Stimulated activated CD4-positive, alpha-beta T cell treated with anti-CD3 and anti-CD28 coated beads, Interleukin-12 subunit alpha, Interleukin-12 subunit beta, amount 100 ng/mL, for 4 hours (primary cell): Measurements from ENCODE around the gene MYO5C.
A peak's percentile ranks its signal among the peaks of the same experiment; 100 is the strongest.

Source experiments
- DNase-seq: peaks from one replicate; pipeline ENCODE4 v3.0.0-alpha.2; 2020

Gene MYO5C

DNA sequence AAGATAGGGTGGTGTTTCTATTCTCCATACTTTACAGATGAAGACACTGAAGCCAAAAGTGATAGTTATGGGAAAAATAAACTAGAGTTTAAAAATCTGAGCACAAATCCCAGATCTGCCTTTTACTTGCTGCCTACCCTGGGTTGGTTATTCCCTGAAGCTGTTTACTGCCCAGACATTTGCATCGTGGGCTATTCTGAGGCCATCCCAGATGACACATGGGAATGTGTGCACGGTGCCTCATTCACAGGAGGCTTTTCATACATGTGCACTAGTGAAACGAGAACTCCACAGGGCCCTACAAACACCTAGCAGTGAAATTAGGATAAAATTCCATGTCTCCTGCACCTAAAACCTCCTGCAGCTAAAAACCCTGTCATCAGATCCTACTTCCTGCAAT, 17.5 kb downstream of the MYO5C start:
- DNase-seq, result no peak

DNA sequence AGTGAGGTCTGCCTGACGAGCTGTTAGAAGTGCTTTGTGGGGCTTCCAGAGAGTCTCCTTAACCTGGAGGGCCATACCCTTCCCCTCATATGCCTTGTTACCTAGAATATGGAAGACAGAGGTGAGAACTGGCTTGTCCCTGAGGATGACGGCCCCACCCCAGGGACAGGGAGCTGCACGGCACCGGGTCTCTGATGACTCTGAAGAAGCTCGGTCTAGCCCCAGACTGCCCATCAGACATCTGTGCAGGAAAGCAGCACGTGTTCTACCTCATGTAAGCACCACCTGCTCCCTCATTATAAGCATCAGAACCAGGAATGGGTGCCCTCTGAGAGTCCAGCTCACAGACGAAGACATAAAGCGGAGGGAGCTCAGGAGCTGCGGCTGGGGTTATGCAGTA, 18.0 kb downstream of the MYO5C start:
- DNase-seq, result no peak

DNA sequence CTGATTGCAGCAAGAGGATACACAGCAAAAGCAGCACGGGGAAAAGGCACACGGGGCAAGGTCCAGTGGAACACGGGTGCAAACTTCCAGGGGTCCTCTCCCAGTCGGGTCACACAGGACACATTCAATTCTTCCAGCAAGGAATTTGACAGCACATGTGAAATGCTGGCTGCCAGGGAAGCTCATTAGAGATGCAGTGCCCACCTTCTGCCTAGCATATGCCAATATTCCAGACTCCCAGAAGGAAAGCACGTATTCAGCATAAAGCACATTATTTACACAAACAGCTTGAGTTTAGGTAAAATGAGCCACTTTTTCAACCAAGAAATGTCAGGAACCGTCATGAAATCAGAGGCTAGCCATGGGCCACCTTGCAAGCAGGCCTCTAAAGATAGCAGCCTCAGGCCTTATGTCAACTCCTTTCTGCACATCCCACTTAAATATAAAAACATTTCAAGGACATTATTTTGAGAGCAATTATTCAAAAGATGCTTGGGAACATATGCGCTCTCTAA, 19.3 kb downstream of the MYO5C start:
- no peak for DNase-seq

DNA sequence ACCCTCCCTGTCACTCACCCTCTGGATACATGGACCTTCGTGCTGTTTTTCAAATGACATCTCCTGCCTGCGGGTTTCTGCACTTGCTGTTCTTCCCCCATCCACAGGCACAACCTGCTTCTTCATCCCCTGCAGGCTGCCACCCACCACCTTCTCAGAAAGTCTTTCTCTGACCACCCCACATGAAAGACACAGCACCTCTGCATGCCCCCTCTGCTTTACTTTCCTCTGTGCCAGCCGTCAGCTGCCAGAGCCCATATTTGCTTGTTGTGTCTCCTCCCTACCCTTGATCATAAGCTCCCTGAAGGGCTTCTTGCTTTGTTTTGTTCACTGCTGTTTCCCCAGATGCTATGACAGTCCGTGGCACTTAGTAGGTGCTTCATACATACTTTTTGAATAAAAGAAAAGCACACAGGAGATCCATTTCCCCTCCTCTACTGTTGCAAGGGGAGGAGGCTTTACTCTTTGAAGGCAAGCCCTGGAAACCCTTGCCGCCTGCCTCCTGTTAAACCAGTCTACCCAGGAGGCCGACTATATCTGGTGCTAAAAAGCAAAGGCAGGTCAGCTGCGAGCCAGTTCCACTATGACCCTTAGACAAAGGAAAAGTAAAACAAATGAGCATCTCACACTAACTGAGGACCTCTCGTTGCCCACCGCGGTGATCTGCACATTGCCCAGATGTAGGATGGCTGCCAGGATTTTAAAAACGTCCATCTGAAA, 31.9 kb downstream of the MYO5C start:
- DNase-seq, result no peak

DNA sequence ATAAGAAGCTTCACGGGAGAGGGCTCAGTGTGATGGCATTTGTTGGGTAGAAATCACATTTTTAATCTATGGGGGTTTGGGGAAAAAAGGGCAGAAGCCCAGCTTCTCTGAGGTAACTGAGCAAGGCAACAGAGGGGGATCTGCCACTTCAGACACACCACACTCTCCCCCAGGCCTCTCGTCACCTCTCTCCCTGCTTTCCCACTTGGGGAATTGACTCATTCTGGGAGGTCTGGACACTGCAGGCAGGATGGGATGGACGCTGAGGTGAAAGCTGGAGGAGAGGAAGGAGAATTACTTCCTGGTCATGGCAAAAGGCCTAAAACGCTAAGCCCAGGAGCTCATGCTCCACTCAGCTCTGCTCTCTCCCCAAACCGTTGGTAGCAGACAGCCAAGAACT, 33.2 kb downstream of the MYO5C start:
- DNase-seq, result no peak

DNA sequence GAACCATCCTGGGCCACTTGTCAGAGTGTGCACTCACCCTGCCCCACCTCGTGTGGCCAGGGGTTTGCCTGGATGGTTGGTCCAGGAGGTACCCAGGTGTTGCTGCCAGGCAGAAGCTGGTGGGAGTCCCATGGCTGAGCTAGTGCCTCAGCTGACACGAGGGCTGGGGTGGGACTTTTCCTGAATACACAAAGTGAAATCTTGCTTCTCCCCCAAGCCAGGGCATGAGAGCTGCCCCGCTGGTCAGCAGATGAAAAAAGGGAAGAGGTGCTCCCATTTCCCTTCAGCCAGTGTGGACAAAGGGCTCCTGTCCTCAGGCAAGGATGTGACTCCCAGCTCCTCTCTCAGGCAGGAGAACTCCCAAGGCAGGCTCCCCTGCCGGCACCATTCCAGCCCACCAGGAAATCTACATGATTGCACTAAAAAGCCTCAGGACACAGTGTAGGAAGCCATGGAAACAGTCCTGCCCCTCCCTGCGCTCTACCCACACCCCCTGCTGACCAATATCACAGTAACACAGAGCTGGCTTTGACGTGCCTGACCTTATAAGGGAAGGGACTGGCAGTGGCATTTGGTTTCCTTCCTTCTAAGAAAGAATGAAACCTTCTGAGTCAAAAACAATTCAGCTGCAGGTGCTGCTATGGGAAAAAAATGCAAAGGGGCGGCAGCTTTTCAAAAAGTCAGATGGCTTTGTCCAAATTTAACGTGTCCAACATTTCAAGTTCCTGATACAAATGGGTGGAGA, 33.9 kb downstream of the MYO5C start:
- peak; percentile 24 for DNase-seq

DNA sequence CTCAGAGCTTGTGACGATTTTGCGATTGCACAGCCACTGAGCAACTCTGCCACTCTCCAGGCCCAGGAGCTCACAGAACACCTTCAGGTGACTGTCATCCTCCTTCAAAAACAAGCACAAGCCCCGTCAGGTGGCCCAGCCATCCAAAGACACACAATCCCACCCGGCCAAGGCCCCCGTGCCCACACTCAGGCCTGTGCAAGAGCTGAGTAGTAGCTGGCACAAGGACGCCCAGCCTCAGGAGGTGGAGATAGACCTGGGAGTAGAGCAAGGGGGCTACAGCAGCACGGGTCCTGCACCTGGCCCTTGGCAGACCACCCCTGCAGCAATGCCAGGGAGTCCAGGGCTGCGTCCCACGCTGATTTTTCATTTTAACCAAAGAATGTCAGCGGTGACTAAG, 34.6 kb downstream of the MYO5C start:
- DNase-seq, result no peak

DNA sequence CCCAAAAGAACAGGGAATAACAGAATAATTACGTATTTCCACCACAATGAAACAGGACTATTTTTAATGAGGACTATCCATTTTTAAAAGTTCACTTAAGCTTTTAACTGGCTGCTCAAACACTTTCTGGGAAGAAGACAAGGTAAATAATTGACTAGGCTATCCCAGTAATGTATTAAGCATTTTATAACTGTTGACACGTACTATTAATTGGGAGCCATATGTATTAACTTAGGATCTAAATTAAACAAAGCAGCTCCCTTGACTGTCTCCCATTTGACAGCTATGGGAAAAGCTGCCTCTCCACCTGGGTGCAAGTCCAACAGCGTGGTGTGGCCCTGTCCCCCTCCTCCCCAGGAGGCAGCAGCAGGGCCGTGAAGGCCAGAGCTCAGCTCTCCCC, 36.1 kb downstream of the MYO5C start:
- no peak for DNase-seq

DNA sequence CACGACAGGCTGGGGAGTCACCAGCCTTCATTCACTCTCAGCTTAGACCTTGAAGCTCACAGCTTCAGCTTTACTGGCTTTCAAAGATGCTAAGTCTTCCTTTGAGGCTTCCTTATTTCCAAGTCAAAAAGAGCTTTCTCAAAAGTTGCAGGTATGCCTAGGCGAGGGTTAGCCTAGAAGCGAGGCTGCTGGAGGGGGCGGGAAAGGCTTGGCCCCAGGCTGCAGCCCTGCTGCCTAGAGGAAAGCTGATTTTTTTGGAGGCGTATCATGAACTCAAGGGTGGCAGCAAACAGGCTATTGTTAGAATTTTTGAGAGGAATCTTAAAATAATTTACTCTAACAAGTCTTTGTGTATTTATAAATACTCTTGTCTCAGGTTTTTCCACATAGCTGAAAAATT, 37.1 kb downstream of the MYO5C start:
- DNase-seq, result no peak

DNA sequence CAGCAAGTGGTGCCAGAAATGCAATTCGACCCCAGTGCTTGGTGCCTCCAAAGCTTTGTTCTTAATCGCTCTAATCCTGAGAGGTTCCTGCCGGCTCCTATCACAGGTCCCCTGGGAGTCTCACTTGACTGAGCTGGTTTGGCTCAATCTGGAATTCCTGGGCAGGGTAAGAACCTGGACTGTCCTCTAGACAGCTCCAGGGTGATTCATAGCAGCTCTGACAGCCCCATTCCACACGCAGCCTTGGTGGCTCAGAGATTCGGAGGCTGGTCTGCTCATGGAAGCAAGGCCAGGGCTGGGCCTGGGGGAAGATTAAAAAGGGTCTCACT, 37.9 kb downstream of the MYO5C start:
- DNase-seq, result no peak

DNA sequence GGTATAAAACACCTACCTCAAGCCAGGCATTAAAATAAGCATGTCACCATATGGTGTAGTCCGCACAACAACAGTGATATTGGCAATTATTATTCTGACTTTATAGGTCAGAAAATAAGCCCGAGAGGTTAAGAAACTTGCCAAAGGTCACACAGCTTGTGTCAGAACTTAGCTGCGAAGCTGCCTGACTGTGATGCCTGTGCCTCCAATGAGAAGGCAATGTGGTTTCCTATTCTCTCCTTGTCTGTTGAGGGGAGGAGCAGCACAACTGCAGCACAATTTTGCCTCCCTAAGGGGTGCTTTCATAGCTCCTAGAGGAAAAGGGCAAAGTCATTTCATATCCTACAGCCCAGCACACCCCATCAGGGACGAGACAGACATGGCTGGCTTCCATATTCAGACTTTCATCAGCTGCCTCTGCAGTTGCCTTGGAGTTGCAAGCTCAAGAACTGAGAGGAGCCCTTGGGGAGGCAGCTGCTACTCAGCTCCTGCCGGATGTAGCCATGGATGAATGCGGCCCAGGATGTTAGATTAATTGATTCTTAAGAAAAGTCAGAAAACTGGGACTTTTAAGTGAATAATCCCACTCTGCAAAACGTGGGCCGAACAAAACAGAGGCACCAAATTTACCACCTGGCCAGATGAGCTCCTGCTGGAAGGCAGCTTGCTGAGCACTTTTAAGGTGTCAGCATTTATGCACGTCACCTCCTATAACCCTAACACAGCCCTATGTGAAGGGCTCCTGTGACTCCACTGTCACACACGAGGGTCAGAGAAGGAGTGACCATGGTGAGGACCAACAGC, 38.5 kb downstream of the MYO5C start:
- no peak for DNase-seq

DNA sequence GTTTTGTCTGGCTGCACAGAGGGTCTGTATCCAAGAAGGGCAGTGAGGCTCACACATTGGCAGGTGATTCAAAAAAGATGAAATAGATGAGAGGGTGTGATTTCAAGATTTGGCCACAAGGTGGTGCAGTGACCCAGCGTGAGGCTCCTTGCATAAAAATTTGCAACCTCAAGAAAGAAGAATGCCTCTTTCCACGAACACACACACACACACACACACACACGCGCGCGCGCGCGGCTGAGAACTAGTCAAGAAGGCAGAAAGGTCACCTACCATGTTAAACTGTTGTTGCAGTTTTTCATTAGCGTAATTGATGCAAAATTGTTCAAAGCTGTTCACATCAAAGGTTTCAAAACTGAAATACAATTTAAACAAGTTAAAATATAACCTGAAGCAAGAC, 39.2 kb downstream of the MYO5C start:
- DNase-seq, result peak; percentile 60

DNA sequence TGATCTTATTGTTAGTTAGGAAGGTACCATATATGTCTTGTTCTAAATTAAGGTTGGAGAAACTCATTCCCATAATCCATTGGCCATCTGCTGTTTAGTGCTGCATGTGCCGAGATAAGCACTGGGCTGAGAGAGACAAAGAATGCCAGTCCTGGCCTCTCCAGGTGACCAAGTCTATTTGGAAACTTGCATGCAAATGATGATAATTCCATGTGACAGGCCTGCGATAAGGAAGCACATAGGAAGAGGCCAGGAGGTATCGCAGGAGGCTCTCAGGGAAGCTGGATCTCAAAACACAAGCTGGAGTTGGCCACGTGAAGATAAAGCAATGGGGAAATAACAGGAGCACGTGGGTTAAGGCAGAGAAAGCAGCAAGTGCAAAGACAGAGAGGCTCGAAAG, 39.7 kb downstream of the MYO5C start:
- DNase-seq, result no peak

DNA sequence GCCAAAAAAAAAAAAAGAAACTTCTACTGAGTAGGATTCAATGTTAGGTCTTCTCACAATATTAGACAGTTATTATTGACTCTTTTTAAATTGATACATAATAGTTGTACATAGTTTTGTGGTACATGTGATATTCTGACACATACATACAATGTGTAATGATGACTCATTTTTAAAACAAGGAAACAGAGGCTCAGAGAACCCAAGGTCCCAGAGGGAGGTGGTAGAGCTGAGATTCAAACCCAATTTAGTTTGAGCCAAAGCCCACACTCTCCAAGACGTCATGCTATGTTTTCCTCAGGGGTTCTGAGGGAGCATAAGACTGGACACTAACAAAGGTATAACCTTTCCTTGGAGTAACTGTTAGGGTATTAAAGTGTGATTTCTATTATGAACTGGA, 40.6 kb downstream of the MYO5C start:
- DNase-seq, result no peak

DNA sequence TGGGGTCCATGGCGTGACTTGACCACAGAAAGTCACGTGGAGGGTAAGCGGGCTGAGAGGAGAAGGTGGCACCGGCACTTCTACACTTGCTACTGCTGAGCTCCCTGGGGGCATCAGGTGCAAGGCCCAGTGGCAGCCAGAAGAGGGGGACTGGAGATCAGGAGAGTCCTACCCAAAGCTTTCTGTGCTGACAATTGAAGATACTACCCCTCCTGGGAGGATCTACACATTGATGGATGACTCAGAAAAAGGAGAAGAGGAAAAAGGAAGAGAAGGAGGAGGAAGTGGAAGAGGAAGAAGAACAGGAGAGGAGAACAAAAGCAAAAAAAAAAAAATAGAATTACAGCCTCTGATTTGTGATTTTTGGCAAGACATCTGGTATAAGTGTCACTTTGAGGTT, 41.2 kb downstream of the MYO5C start:
- DNase-seq, result no peak

DNA sequence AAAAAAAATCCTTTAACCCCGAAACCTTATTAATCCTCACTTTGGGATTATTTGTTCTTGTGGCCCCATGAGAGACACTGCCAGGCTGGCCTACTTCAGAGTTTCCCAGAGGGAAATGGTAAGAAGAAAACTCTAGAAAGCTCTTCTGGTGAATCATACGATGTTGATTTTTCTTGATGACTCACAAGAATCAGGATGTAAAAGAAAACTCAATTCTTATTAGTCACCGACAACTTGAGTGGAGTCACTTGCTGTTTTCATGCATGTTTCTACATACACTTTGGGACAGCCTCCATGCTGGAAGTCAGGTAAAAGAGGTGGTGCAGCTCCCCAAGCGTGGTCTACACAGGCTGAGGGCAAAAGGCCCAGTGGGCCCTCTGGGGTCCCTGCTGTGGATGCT, 42.8 kb downstream of the MYO5C start:
- no peak for DNase-seq

DNA sequence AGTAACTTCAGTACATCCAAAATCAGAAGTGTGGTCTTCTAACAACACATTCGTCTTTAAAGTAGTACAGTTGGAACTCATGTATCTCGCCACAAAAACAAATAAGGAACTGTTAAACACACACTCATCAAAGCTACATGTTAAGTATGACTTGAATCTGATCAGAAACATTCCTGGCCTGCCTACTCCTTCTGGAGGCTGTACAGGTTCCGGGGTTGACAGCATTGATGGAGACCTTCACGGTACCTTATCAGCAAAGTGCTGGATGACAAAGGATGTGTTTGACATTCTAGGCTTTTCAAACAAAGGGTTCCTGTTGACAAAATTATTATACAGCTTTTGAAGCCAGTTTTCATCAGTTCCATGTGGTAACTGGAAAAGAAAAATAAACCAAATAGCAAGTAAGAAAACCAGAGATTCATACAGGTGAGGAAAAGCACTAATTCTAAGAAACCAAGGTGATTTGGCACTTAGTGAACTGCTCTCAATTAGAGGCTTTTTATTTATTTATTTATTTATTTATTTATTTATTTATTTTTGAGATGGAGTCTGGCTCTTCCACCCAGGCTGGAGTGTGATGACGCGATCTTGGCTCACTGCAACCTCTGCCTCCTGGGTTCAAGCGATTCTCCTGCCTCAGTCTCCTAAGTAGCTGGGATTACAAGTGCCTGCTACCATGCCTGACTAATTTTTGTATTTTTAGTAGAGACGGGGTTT, 44.3 kb downstream of the MYO5C start:
- no peak for DNase-seq

DNA sequence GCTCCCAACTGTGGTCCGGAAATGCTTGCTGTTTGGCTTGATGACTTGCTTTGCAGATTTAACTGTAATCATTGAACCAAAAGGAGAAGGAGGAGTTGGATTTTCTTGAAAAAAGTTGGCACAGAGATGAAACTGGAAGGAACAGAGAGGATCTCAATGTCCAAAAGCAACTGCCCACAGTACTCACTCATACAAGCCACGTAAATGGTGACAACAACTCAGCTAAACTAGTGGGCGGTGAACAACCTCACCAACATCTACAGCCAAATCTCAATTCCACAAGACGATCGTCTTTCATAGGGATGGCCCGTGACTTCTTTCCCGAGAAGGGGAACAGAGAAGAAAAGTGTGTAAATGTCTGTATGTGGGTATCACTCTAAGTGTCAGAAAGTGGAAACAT, 48.1 kb downstream of the MYO5C start:
- no peak for DNase-seq

DNA sequence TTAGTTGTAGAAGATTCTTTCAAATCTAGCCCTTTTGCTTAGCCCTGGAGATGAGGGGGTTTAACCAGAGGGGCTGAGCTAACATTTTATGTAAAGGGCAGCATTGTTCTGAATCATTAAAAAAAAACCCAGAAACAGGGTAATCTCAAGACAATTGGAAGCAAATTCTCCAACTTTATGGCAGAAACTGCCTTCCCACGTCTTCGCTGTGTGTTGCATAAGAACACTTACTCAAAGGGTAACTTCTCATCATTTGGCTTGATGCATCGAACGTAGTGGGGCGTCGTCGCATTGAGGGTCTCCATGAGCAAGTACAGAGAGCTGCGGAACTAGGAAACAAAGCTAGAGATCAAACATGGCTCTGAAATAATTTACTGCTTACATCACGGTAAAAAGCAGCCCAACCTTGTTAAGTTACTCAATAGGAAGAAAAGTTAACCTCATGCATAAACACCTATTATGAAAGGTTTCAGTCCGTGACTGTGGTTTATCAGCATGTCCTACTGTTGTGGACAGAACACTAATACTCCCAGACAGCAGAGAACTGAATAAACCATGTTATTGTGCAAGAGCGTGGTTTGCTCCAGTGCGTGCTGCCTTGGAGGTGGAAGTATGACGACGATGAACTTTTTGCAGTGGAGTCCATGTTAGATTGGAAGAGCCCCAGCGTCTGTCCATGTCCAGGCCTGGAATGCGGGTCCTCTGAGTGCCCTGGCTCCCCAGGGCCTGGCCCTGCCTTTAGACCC, 48.7 kb downstream of the MYO5C start:
- no peak for DNase-seq

DNA sequence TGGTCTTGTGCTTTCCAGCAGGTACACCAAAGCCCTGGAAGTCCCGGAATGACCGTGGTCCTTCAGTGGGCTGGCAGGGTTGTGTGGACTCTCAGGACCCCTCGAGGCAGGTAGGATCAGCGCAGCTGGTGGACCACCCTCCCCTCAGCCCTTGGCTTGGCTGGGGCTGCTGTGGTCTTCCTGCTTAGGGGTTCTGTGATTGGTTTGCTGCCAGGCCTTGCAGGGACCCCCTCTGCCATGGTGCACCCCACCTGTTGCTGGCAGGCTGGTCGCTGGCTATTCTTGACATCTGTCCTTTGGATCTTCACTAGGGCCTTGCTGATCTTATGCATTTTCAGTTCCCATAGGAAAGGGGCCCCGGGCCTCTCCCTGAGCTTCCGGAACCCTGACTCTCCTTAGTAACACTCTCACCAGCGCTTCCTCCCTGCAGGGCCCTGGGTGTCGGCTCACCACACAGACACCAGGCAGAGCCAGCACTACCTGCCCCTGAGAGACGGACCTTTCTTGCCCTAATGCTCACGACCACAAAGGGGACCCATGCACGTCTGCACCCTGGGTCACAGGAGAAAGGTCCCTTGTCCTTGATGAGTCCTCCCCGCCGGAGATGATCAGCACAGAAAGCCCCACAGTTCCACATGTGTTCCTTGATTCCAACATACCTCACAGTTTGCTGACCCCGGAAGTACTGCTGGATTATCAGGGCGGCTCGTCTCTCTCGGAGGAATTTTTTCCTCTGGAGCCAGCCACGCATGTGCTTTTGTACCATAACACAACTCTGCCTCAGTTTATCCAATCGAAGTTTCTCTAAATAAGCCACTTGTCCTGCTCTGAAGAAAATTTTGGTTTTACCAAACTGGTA, 51.7 kb downstream of the MYO5C start:
- DNase-seq, result no peak

DNA sequence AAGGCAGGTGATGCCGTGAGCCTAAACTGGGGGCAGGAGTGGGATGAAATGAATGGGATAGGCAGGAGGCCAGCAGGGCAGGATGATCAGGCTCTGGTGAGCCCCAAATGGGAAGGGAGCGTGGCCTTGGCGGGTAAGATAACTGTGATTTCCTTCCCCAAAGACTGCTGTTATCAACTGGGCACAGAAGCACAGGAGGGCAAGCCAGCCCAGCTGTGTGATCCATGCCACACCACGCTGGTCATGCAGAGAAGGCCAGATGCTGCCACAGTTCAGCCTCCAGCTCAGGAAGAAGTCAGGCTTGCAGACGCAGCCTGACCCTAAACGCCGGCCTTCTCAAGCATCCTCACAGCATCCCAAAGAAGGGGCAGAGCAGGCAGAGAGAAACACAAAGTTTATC, 52.3 kb downstream of the MYO5C start:
- no peak for DNase-seq

DNA sequence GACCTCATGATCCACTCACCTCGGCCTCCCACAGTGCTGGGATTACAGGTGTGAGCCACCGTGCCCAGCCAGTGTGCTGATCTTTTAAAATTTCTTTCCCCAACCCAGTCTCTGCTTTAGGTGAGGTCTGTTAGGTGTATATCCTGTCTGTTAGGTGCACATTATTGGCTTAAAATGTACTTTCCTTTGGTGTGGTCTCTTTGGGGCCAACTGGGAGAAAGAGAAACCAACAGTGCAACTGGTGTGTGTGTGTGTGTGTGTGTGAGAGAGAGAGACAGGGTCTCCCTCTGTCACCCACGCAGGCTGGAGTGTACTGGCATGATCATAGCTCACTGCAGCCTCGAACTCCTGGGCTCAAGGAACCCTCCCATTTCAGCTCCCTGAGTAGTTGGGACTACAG, 54.1 kb downstream of the MYO5C start:
- no peak for DNase-seq
